ENCODE results near the gene MAEA.

GRCh38 chr4:1342003-1342402, 52.3 kb downstream of the MAEA start:
- TF ChIP-seq GATA2 (IDR thresholded peaks at IDR 0.05; ENCODE audit: low read depth, low read length) (no peak), GATA3 (IDR thresholded peaks at IDR 0.05; ENCODE audit: low read depth, low read length) (no peak)
